ENCODE measurements around the gene RABIF. TPM values are rescaled to one million over a fixed set of nuclear protein-coding genes. Genes with fewer than 3 reads are reported as not detected.
"Not testable (repeated sequence)": the region's sequence is repeated elsewhere in the genome, so short reads cannot be mapped to it uniquely, and the experiment has no call there.

The RABIF gene
- total RNA-seq, 1 donor from 2014 or later, result 7.4 TPM

DNA sequence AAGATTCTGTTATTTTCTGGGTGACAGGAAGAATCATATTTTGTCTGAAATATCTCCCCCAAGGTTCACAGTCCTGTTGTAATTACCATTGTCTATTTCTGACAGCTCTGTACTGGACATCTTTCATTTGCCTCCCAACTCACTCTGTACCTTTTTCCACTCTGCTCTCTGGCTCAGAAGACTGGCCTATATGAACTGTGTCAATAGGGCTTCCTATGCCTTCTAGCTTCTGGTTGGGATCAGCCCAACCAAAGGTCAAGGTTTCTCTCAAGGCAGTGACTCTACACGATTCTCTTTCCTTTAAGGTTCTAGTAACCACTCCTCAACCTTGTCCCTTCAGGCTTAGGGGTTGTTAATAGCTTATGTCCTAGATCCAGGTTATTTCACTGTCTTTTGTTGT lies 20.5 kb upstream of the RABIF start:
- no peaks in the 10 kb centered on the region for H3K4me1 ChIP-seq
- no peaks in the 10 kb centered on the region for H3K9me3 ChIP-seq
- no peaks in the 10 kb centered on the region for H3K27me3 ChIP-seq
- DNase-seq (ENCODE audit: extremely low spot score in 2 of 2), result no peak
- intact Hi-C loops (cut with DNase I), result no loop called here
- H3K27ac ChIP-seq, result no peak overlapping the region
- peaks cover 0 to 82% of the 10 kb centered on the region in 2 donors for H3K36me3 ChIP-seq
- H3K4me3 ChIP-seq, result no peak overlapping the region
- TF ChIP-seq POLR2AphosphoS5 (IDR thresholded peaks at IDR 0.05; ENCODE audit: insufficient read depth in 1 of 2, low read depth in 1 of 2), result no peak
- TF ChIP-seq, protein P1, sequence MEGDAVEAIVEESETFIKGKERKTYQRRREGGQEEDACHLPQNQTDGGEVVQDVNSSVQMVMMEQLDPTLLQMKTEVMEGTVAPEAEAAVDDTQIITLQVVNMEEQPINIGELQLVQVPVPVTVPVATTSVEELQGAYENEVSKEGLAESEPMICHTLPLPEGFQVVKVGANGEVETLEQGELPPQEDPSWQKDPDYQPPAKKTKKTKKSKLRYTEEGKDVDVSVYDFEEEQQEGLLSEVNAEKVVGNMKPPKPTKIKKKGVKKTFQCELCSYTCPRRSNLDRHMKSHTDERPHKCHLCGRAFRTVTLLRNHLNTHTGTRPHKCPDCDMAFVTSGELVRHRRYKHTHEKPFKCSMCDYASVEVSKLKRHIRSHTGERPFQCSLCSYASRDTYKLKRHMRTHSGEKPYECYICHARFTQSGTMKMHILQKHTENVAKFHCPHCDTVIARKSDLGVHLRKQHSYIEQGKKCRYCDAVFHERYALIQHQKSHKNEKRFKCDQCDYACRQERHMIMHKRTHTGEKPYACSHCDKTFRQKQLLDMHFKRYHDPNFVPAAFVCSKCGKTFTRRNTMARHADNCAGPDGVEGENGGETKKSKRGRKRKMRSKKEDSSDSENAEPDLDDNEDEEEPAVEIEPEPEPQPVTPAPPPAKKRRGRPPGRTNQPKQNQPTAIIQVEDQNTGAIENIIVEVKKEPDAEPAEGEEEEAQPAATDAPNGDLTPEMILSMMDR (IDR thresholded peaks at IDR 0.05), result no peak
- no peak for TF ChIP-seq POLR2A (IDR thresholded peaks at IDR 0.05)

- no peak for DNase-seq (ENCODE audit: extremely low spot score in 2 of 2)
- Histone ChIP-seq H3K9me3 (no peaks in the 10 kb centered on the region), H3K27me3 (no peaks in the 10 kb centered on the region), H3K27ac (no peak overlapping the region), H3K36me3 (peaks cover 0 to 77% of the 10 kb centered on the region in 2 donors), H3K4me3 (no peak overlapping the region), H3K4me1 (no peaks in the 10 kb centered on the region)
- intact Hi-C loops (cut with DNase I), result no loop called here
- TF ChIP-seq POLR2AphosphoS5 (IDR thresholded peaks at IDR 0.05; ENCODE audit: insufficient read depth in 1 of 2, low read depth in 1 of 2), result no peak
- TF ChIP-seq, protein P1 (IDR thresholded peaks at IDR 0.05), result no peak
- no peak for TF ChIP-seq POLR2A (IDR thresholded peaks at IDR 0.05)
These were observed 20.0 kb upstream of the RABIF start for GRCh38 chr1:202908998-202909397.

GRCh38 chr1:202905331-202905730 lies 16.4 kb upstream of the RABIF start:
- Histone ChIP-seq H3K9me3 (no peaks in the 10 kb centered on the region), H3K36me3 (peaks cover 0 to 57% of the 10 kb centered on the region in 2 donors), H3K4me1 (no peaks in the 10 kb centered on the region), H3K27ac (no peak overlapping the region), H3K4me3 (no peak overlapping the region), H3K27me3 (no peaks in the 10 kb centered on the region)
- no peak for DNase-seq (ENCODE audit: extremely low spot score in 2 of 2)
- TF ChIP-seq POLR2AphosphoS5 (IDR thresholded peaks at IDR 0.05; ENCODE audit: insufficient read depth in 1 of 2, low read depth in 1 of 2), result no peak
- intact Hi-C loops (cut with DNase I), result no loop called here

DNA sequence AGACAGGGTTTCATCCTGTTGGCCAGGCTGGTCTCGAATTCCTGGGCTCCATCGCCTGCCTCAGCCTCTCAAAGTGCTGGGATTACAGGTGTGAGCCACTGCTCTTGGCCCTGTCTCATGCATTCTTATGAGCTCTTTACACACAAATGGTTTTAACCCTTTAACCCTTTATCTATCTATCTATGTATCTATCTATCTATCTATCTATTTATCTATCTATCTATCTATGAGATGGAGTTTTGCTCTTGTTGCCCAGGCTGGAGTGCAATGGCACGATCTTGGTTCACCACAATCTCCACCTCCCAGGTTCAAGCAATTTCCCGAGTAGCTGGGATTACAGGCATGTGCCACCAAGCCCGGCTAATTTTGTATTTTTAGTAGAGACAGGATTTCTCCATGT lies 14.9 kb upstream of the RABIF start:
- H3K9me3 ChIP-seq; H3K4me1 ChIP-seq; H3K27me3 ChIP-seq; H3K4me3 ChIP-seq; intact Hi-C loops (cut with DNase I); H3K27ac ChIP-seq; DNase-seq (ENCODE audit: extremely low spot score in 2 of 2): not testable (repeated sequence)
- peaks cover 0 to 45% of the 10 kb centered on the region in 2 donors for H3K36me3 ChIP-seq

DNA sequence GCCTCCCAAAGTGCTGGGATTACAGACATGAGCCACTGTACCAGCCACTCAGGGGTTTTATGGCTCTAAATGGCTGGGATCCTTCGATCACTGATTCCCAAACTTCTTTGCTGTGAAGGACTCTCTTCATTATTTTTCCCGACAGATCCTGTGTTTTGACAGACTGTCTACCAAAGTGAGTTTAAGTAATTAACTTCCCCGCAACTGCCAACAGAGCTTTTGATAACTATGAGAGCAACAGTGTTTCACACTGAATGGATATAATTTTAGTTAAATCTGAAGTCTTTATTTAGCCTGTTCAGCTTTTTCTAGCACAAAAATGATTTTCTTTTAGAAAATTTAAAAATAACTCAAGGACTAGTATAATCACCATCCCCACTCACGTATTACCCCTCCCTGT lies 12.6 kb upstream of the RABIF start:
- H3K27ac ChIP-seq, result no peak overlapping the region
- no peaks in the 10 kb centered on the region for H3K9me3 ChIP-seq
- peaks cover 0 to 25% of the 10 kb centered on the region in 2 donors for H3K36me3 ChIP-seq
- no peak overlapping the region for H3K4me3 ChIP-seq
- no peaks in the 10 kb centered on the region for H3K4me1 ChIP-seq
- no peak for DNase-seq (ENCODE audit: extremely low spot score in 2 of 2)
- TF ChIP-seq POLR2A (IDR thresholded peaks at IDR 0.05), result no peak
- TF ChIP-seq POLR2AphosphoS5 (IDR thresholded peaks at IDR 0.05; ENCODE audit: insufficient read depth in 1 of 2, low read depth in 1 of 2), result no peak
- TF ChIP-seq, protein P1 (IDR thresholded peaks at IDR 0.05), result no peak
- intact Hi-C loops (cut with DNase I), result no loop called here
- no peaks in the 10 kb centered on the region for H3K27me3 ChIP-seq

GRCh38 chr1:202892501-202892900 lies 3.6 kb upstream of the RABIF start:
- Histone ChIP-seq H3K4me1 (peaks cover 7% of the 10 kb centered on the region), H3K27me3 (no peaks in the 10 kb centered on the region), H3K27ac (no peak overlapping the region), H3K9me3 (no peaks in the 10 kb centered on the region), H3K4me3 (no peak overlapping the region), H3K36me3 (peaks cover 0 to 53% of the 10 kb centered on the region in 2 donors)
- intact Hi-C loops (cut with DNase I), result no loop called here
- no peak for DNase-seq (ENCODE audit: extremely low spot score in 2 of 2)
- no peak for TF ChIP-seq POLR2AphosphoS5 (IDR thresholded peaks at IDR 0.05; ENCODE audit: insufficient read depth in 1 of 2, low read depth in 1 of 2)
- TF ChIP-seq, protein P1 (IDR thresholded peaks at IDR 0.05), result no peak
- TF ChIP-seq POLR2A (IDR thresholded peaks at IDR 0.05), result no peak

Measured in vagina (tissue), 2 donors.